ENCODE results near the gene SOCS7.

SOCS7 gene

DNA sequence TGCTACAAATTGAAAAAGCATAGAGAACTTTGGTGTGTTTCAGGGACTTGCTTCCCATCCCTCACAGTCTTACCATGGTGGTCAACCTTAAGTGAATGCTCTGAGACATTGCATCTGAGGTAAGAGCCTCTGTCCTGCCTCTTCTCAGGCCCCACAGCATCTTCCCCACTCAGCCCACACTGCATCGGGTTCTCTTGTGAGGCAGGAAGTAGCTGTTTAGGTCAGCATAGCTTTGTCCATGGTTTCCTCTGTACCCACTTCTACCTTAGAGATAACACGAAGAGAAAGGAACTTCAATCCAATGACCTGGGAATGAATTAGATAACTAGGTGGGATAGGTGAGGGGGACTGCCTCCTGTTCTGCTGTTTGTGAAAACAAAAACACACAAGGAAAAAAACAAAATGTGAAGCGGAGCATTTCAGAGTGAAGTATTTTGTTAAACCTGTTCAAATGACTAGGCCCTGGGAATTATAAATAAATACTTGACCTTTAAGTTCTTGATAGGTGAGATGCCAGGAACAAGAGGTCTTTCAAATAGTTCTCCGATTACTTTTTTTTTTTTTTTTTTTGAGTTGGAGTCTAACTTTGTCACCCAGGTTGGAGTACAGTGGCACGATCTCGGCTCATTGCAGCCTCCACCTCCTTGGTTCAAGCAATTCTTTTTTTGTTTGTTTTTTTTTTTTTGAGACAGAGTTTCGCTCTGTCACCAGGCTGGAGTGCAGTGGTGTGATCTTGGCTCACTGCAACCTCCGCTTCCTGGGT is 17.7 kb downstream of the SOCS7 start:
- DNase-seq: no peak

DNA sequence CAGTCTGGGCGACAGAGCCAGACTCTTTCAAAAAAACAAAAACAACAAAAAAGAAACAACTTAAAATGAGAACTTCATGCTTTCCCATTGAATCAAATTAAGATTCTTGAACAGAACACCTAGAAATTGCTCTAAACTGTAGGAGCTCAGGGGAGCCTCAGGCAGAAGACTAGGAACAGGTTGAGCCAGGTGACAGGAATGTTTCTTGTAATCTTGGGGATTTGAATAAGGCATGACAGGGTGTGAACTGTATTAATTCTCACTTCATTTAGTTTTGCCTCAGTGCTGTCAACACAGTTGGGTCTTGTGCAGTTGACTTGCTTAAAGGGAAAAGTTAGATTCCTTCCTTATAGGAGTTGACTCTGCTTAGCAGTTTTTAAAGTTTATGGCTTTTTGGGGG is 27.8 kb downstream of the SOCS7 start:
- no peak for DNase-seq

DNA sequence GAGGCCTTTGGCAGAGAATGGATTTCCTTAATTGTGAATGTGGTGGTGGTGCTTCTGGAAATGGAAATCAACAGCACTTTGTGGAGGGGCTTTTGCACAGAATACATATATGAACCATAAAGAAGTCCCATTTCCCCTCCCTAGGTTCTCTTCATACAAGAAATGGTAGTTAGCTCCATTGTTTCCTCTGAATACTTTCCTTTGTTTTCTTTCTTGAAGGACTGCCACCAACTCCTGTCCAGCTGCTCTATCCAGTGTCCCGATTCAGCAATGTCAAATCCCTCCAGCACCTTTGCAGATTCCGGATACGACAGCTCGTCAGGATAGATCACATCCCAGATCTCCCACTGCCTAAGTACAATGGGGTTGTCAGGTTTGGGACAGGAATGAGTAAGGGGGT is 43.4 kb downstream of the SOCS7 start:
- DNase-seq: no peak

DNA sequence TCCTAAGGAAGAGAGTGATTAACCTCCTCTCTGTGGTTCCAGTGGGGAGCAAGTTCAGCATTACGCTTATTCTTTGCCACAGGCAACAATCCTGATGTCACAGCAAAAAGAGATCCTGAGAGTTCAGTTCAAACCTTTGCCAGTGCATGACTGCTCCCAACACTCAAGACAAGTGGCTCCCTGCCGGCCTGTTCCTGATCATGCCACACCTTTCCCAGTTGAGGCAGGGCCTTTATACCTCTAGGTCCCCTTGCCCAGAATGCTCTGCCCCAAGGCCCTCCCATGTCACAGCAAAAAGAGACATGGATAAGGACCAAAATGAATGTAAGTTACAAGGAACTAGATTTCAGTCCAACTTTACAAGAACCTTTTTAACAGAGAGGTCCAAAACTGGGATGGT is 45.6 kb downstream of the SOCS7 start:
- DNase-seq: no peak

- no peak for DNase-seq
Measured at GRCh38 chr17:38400286-38400685, 48.6 kb downstream of the SOCS7 start.

- DNase-seq: no peak
Measured at GRCh38 chr17:38401459-38401858, 49.8 kb downstream of the SOCS7 start.

- no peak for DNase-seq
Measured at GRCh38 chr17:38402897-38403296, 51.3 kb downstream of the SOCS7 start.

- no peak for DNase-seq
Measured at GRCh38 chr17:38403491-38403890, 51.8 kb downstream of the SOCS7 start.

GRCh38 chr17:38404174-38404943 is 52.7 kb downstream of the SOCS7 start:
- DNase-seq: no peak

- no peak for DNase-seq
Measured at GRCh38 chr17:38405654-38406053, 54.0 kb downstream of the SOCS7 start.

- DNase-seq: no peak
Measured at GRCh38 chr17:38410201-38410600, 58.6 kb downstream of the SOCS7 start.

DNA sequence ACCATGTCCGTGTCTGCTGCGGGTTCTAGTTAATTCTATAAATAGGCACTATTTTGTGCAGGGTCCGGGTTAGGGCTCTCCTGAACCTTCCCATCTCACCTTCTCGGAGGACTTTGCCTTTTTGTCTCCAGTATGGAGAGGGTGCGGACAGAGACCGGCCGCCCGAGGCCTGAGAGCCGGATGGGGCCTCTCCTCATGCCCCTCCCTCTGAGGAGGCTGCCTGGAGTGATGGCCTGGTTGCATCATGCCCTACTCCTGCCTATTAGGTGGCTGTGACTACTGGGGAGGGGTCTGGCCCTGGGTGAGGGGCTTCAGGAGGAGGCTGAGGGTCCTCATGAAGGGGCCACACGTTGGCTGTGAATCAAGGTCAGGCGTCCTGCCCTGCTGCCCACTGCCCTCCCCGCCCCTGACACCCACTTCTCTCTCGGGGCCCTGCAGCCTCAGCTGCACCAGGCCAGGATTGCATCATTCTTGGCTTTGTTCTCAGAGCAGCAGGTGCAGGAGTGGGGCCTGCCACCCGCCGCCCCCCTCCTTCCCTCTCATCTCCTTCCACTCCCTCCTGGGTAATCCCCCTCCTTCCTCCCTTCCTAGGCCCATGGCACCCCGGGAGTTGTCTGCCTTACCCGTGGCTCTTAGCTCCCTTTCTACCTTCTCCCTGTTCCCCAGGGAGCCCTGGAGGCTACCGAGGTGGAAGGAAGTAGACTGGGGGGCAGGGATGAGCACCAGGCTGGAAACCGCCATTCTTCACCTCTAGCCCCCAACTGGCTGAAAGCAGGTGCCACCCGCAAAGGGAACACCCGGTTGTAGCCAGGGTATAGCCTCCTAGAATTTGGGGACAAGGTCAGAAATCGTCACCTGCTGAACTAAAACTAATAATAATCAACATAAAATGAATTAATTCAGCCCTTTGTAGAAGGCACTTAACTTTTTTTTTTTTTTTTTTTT is 63.9 kb downstream of the SOCS7 start:
- DNase-seq: peak; percentile 78

DNA sequence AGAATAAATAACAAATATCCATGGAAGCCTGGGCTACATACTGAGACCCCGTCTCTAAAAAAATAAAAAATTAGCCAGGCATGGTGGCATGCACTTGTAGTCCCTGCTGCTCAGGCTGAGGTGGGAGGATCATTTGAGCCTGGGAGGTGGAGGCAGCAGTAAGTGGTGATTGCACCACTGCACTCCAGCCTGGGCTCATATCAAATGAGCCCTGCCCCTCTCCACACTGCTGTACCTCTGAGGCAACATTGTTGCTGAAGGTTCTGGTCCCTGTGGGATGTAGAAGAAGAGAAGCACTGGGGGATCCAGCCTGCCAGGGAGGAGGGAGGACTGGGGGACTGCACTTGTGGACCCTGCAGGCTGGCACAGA is 65.2 kb downstream of the SOCS7 start:
- DNase-seq: no peak

DNA sequence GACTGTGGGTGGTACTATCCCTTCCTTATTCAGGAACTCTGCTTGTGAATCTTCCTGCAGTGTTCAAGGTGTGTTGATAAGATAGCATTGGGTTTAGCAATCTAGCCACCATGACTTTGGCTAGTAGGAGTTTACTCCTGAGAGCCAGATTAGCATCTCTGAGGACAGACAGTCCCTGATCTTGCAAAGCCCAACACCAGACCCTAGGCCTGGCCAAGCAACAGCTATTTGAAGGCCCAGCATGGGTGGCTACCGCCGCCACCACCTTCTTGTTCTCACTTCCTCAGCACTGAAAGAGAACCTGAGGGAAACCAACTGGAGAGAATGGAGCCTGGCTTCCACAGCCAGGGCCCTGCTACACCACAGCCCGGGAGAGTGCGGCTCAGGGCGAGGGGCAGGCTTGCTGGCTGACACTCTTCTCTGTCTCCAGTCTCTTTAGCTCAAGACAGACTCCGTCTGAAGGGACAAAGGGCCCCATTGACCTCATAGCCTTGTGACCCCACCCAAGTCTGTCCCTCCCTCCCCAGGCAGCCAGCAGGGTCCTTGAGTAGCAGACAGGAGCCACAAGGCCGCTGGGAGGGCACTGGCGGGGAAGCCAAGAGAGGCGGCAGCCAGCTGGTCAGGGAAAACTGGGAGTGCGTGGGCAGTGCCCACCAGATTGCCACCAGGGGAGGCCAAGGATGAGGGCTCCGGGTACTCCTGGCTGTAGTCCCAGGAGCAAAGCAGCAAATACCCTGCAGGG is 65.7 kb downstream of the SOCS7 start:
- no peak for DNase-seq

GRCh38 chr17:38418062-38418692 is 66.5 kb downstream of the SOCS7 start:
- no peak for DNase-seq

GRCh38 chr17:38418693-38419507 is 67.3 kb downstream of the SOCS7 start:
- no peak for DNase-seq

DNA sequence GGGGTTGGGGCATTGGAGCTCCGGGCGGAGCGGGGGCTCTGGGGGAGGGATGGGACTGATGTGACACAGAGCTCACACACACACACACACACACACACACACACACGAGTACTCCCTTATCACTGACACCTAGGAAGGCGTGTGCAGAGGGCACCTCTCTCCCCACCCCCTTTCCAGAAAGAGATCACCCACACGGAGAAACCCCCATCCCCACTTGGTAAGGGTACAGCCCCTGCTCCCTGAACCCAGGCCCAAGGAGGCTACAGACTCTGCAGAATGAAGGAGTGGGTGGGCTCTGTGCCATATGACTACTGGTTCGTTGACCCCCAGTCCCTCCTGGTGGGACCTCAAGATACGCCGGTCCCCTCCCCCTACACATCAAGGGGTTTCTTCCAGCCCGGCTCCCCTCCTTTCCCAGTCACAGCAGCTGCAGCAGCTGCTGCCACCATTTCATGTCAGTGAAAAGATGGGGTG is 67.9 kb downstream of the SOCS7 start:
- DNase-seq: no peak

- no peak for DNase-seq
Measured at GRCh38 chr17:38420518-38420917, 68.9 kb downstream of the SOCS7 start.

GRCh38 chr17:38421171-38421841 is 69.7 kb downstream of the SOCS7 start:
- no peak for DNase-seq
